Measurements from ENCODE around the gene SIGLEC14.
A peak's percentile ranks its signal among the peaks of the same experiment; 100 is the strongest.

The SIGLEC14 gene

GRCh38 chr19:51668216-51668615 is 21.6 kb upstream of the SIGLEC14 start:
- Histone ChIP-seq H3K27ac (ENCODE audit: insufficient read depth in 1 of 2, low read depth in 1 of 2, low read length in 2 of 2, poor library complexity in 1 of 2, severe bottlenecking in 2 of 2) (no peak overlapping the region), H3K9me3 (ENCODE audit: control extremely low read depth in 1 of 5, control insufficient read depth in 4 of 5, insufficient read depth in 2 of 5, low read depth in 1 of 5, low read length in 4 of 5) (peaks cover 0 to 3% (median 0%) of the 10 kb centered on the region in 5 experiments), H3K36me3 (ENCODE audit: control insufficient read depth in 4 of 4, insufficient read depth in 4 of 4, low read length in 3 of 4) (no peaks in the 10 kb centered on the region), H3K4me1 (ENCODE audit: control extremely low read depth in 1 of 4, control insufficient read depth in 4 of 4, insufficient read depth in 4 of 4, low read length in 3 of 4) (no peaks in the 10 kb centered on the region), H3K4me3 (ENCODE audit: control insufficient read depth in 1 of 7, extremely low read depth in 1 of 7, insufficient read depth in 4 of 7, low read depth in 2 of 7, low read length in 6 of 7) (no peak overlapping the region), H3K27me3 (replicated peaks in 2 of 5; ENCODE audit: control insufficient read depth in 4 of 5, insufficient read depth in 5 of 5, low read length in 4 of 5) (peaks cover 0 to 11% (median 2%) of the 10 kb centered on the region in 5 experiments)
- CTCF ChIA-PET, result interaction anchor here (0.7 kb wide), 1 partner anchor 109 kb away, joined by 5 read pairs; no protein-coding TSS in a partner anchor
- POLR2A ChIA-PET, result no interaction called here
- WGBS (ENCODE audit: insufficient coverage), result 100% methylated on average over 1 of the region's 3 CpGs
- no peak for DNase-seq

- Histone ChIP-seq H3K9me3 (ENCODE audit: control extremely low read depth in 1 of 5, control insufficient read depth in 4 of 5, insufficient read depth in 2 of 5, low read depth in 1 of 5, low read length in 4 of 5) (peaks cover 0 to 3% (median 0%) of the 10 kb centered on the region in 5 experiments), H3K4me1 (ENCODE audit: control extremely low read depth in 1 of 4, control insufficient read depth in 4 of 4, insufficient read depth in 4 of 4, low read length in 3 of 4) (no peaks in the 10 kb centered on the region), H3K27ac (ENCODE audit: insufficient read depth in 1 of 2, low read depth in 1 of 2, low read length in 2 of 2, poor library complexity in 1 of 2, severe bottlenecking in 2 of 2) (no peak overlapping the region), H3K36me3 (ENCODE audit: control insufficient read depth in 4 of 4, insufficient read depth in 4 of 4, low read length in 3 of 4) (no peaks in the 10 kb centered on the region), H3K4me3 (ENCODE audit: control insufficient read depth in 1 of 7, extremely low read depth in 1 of 7, insufficient read depth in 4 of 7, low read depth in 2 of 7, low read length in 6 of 7) (no peak overlapping the region), H3K27me3 (replicated peaks in 2 of 5; ENCODE audit: control insufficient read depth in 4 of 5, insufficient read depth in 5 of 5, low read length in 4 of 5) (peaks cover 0 to 17% (median 3%) of the 10 kb centered on the region in 5 experiments)
- ChIA-PET POLR2A (no interaction called here), CTCF (no interaction called here)
- DNase-seq, result peak in 2 of 3 donors; percentile 21 to 30
- WGBS (ENCODE audit: insufficient coverage), result 57% methylated on average over 1 of the region's 3 CpGs
These were observed 18.4 kb upstream of the SIGLEC14 start for GRCh38 chr19:51664997-51665396.

GRCh38 chr19:51664131-51664530 is 17.5 kb upstream of the SIGLEC14 start:
- Histone ChIP-seq H3K4me1 (ENCODE audit: control extremely low read depth in 1 of 4, control insufficient read depth in 4 of 4, insufficient read depth in 4 of 4, low read length in 3 of 4) (no peaks in the 10 kb centered on the region), H3K36me3 (ENCODE audit: control insufficient read depth in 4 of 4, insufficient read depth in 4 of 4, low read length in 3 of 4) (no peaks in the 10 kb centered on the region), H3K27me3 (replicated peaks in 2 of 5; ENCODE audit: control insufficient read depth in 4 of 5, insufficient read depth in 5 of 5, low read length in 4 of 5) (peaks cover 0 to 17% (median 3%) of the 10 kb centered on the region in 5 experiments), H3K4me3 (ENCODE audit: control insufficient read depth in 1 of 7, extremely low read depth in 1 of 7, insufficient read depth in 4 of 7, low read depth in 2 of 7, low read length in 6 of 7) (no peak overlapping the region), H3K27ac (ENCODE audit: insufficient read depth in 1 of 2, low read depth in 1 of 2, low read length in 2 of 2, poor library complexity in 1 of 2, severe bottlenecking in 2 of 2) (no peak overlapping the region), H3K9me3 (ENCODE audit: control extremely low read depth in 1 of 5, control insufficient read depth in 4 of 5, insufficient read depth in 2 of 5, low read depth in 1 of 5, low read length in 4 of 5) (peaks cover 0 to 3% (median 0%) of the 10 kb centered on the region in 5 experiments)
- DNase-seq, result no peak
- CTCF ChIA-PET, result interaction anchor here (1.3 kb wide), 1 partner anchor 14 kb away, joined by 3 read pairs; no protein-coding TSS in a partner anchor
- POLR2A ChIA-PET, result no interaction called here
- WGBS (ENCODE audit: insufficient coverage), result no CpG with 5 or more reads among the region's 1 CpG

- ChIA-PET CTCF (interaction anchor here (1.1 to 1.5 kb wide), 3 partner anchors 15 to 269 kb away, joined by 3 to 4 read pairs (median 3); no protein-coding TSS in a partner anchor), POLR2A (no interaction called here)
- H3K27me3 ChIP-seq (replicated peaks in 2 of 5; ENCODE audit: control insufficient read depth in 4 of 5, insufficient read depth in 5 of 5, low read length in 4 of 5), result peaks cover 0 to 17% (median 3%) of the 10 kb centered on the region in 5 experiments
- DNase-seq, result no peak
- WGBS (ENCODE audit: insufficient coverage), result 64% methylated on average over 2 of the region's 3 CpGs
- no peaks in the 10 kb centered on the region for H3K36me3 ChIP-seq (ENCODE audit: control insufficient read depth in 4 of 4, insufficient read depth in 4 of 4, low read length in 3 of 4)
- H3K27ac ChIP-seq (ENCODE audit: insufficient read depth in 1 of 2, low read depth in 1 of 2, low read length in 2 of 2, poor library complexity in 1 of 2, severe bottlenecking in 2 of 2), result no peak overlapping the region
- H3K9me3 ChIP-seq (ENCODE audit: control extremely low read depth in 1 of 5, control insufficient read depth in 4 of 5, insufficient read depth in 2 of 5, low read depth in 1 of 5, low read length in 4 of 5), result peaks cover 0 to 3% (median 0%) of the 10 kb centered on the region in 5 experiments
- peaks cover 0 to 1% (median 0%) of the 10 kb centered on the region in 4 experiments for H3K4me1 ChIP-seq (ENCODE audit: control extremely low read depth in 1 of 4, control insufficient read depth in 4 of 4, insufficient read depth in 4 of 4, low read length in 3 of 4)
- H3K4me3 ChIP-seq (ENCODE audit: control insufficient read depth in 1 of 7, extremely low read depth in 1 of 7, insufficient read depth in 4 of 7, low read depth in 2 of 7, low read length in 6 of 7), result no peak overlapping the region
These were observed 17.0 kb upstream of the SIGLEC14 start for GRCh38 chr19:51663650-51664049.

GRCh38 chr19:51660975-51661600 is 14.5 kb upstream of the SIGLEC14 start:
- peaks cover 0 to 12% (median 1%) of the 10 kb centered on the region in 4 experiments for H3K4me1 ChIP-seq (ENCODE audit: control extremely low read depth in 1 of 4, control insufficient read depth in 4 of 4, insufficient read depth in 4 of 4, low read length in 3 of 4)
- POLR2A ChIA-PET, result no interaction called here
- H3K9me3 ChIP-seq (ENCODE audit: control extremely low read depth in 1 of 5, control insufficient read depth in 4 of 5, insufficient read depth in 2 of 5, low read depth in 1 of 5, low read length in 4 of 5), result peaks cover 0 to 3% (median 0%) of the 10 kb centered on the region in 5 experiments
- H3K36me3 ChIP-seq (ENCODE audit: control insufficient read depth in 4 of 4, insufficient read depth in 4 of 4, low read length in 3 of 4), result no peaks in the 10 kb centered on the region
- no peak overlapping the region for H3K27ac ChIP-seq (ENCODE audit: insufficient read depth in 1 of 2, low read depth in 1 of 2, low read length in 2 of 2, poor library complexity in 1 of 2, severe bottlenecking in 2 of 2)
- peaks cover 0 to 17% (median 3%) of the 10 kb centered on the region in 5 experiments for H3K27me3 ChIP-seq (replicated peaks in 2 of 5; ENCODE audit: control insufficient read depth in 4 of 5, insufficient read depth in 5 of 5, low read length in 4 of 5)
- peak; percentile 78 to 88 (median 85) for DNase-seq
- H3K4me3 ChIP-seq (ENCODE audit: control insufficient read depth in 1 of 7, extremely low read depth in 1 of 7, insufficient read depth in 4 of 7, low read depth in 2 of 7, low read length in 6 of 7), result no peak overlapping the region
- CTCF ChIA-PET, result interaction anchor here (0.7 to 7.0 kb wide), 20 partner anchors 9 to 322 kb away, joined by 3 to 92 read pairs (median 4); partner anchors contain the start of gene SIGLEC10
- WGBS (ENCODE audit: insufficient coverage), result 27% methylated on average over 7 of the region's 10 CpGs

GRCh38 chr19:51654783-51655182 is 8.2 kb upstream of the SIGLEC14 start:
- H3K9me3 ChIP-seq (ENCODE audit: control extremely low read depth in 1 of 5, control insufficient read depth in 4 of 5, insufficient read depth in 2 of 5, low read depth in 1 of 5, low read length in 4 of 5), result no peaks in the 10 kb centered on the region
- H3K36me3 ChIP-seq (ENCODE audit: control insufficient read depth in 4 of 4, insufficient read depth in 4 of 4, low read length in 3 of 4), result no peaks in the 10 kb centered on the region
- peaks cover 0 to 22% (median 3%) of the 10 kb centered on the region in 4 experiments for H3K4me1 ChIP-seq (ENCODE audit: control extremely low read depth in 1 of 4, control insufficient read depth in 4 of 4, insufficient read depth in 4 of 4, low read length in 3 of 4)
- peaks cover 0 to 11% (median 0%) of the 10 kb centered on the region in 5 experiments for H3K27me3 ChIP-seq (replicated peaks in 2 of 5; ENCODE audit: control insufficient read depth in 4 of 5, insufficient read depth in 5 of 5, low read length in 4 of 5)
- peak in 2 of 3 donors; percentile 42 to 53 for DNase-seq
- no CpG with 5 or more reads among the region's 4 CpGs for WGBS (ENCODE audit: insufficient coverage)
- CTCF ChIA-PET, result interaction anchor here (0.7 to 2.1 kb wide), 6 partner anchors 40 to 233 kb away, joined by 3 to 15 read pairs (median 4); no protein-coding TSS in a partner anchor
- POLR2A ChIA-PET, result no interaction called here
- no peak overlapping the region for H3K4me3 ChIP-seq (ENCODE audit: control insufficient read depth in 1 of 7, extremely low read depth in 1 of 7, insufficient read depth in 4 of 7, low read depth in 2 of 7, low read length in 6 of 7)
- no peak overlapping the region for H3K27ac ChIP-seq (ENCODE audit: insufficient read depth in 1 of 2, low read depth in 1 of 2, low read length in 2 of 2, poor library complexity in 1 of 2, severe bottlenecking in 2 of 2)

- no peak for DNase-seq
- H3K9me3 ChIP-seq (ENCODE audit: control extremely low read depth in 1 of 5, control insufficient read depth in 4 of 5, insufficient read depth in 2 of 5, low read depth in 1 of 5, low read length in 4 of 5), result no peaks in the 10 kb centered on the region
- ChIA-PET CTCF (interaction anchor here (1.1 to 2.1 kb wide), 7 partner anchors 8 to 185 kb away, joined by 3 to 15 read pairs (median 4); no protein-coding TSS in a partner anchor), POLR2A (no interaction called here)
- 100% methylated on average over 1 of the region's 2 CpGs for WGBS (ENCODE audit: insufficient coverage)
- no peak overlapping the region for H3K4me3 ChIP-seq (ENCODE audit: control insufficient read depth in 1 of 7, extremely low read depth in 1 of 7, insufficient read depth in 4 of 7, low read depth in 2 of 7, low read length in 6 of 7)
- H3K4me1 ChIP-seq (ENCODE audit: control extremely low read depth in 1 of 4, control insufficient read depth in 4 of 4, insufficient read depth in 4 of 4, low read length in 3 of 4), result peaks cover 0 to 17% (median 3%) of the 10 kb centered on the region in 4 experiments
- H3K27ac ChIP-seq (ENCODE audit: insufficient read depth in 1 of 2, low read depth in 1 of 2, low read length in 2 of 2, poor library complexity in 1 of 2, severe bottlenecking in 2 of 2), result no peak overlapping the region
- peaks cover 0 to 11% (median 0%) of the 10 kb centered on the region in 5 experiments for H3K27me3 ChIP-seq (replicated peaks in 2 of 5; ENCODE audit: control insufficient read depth in 4 of 5, insufficient read depth in 5 of 5, low read length in 4 of 5)
- no peaks in the 10 kb centered on the region for H3K36me3 ChIP-seq (ENCODE audit: control insufficient read depth in 4 of 4, insufficient read depth in 4 of 4, low read length in 3 of 4)
These were observed 6.5 kb upstream of the SIGLEC14 start for GRCh38 chr19:51653162-51653561.

All from common myeloid progenitor, CD34-positive (primary cell).